Uterus (tissue), 2 donors: ENCODE measurements around the gene YWHAQ.

Experiments
- CTCF ChIP-seq, 4 experiments: fragments of 200-600 bp in 2 of 4; fragments of 450-650 bp in 2 of 4; sonication (generic) in 2 of 4; IDR thresholded peaks; one replicate each; pipeline ENCODE4 v1.5.1; 2016 to 2019; ENCODE audit warnings: antibody characterized with exemption in 4 of 4, mild to moderate bottlenecking in 2 of 4, moderate library complexity in 1 of 4
- POLR2A ChIP-seq, 2 donors: fragments of 450-650 bp; IDR thresholded peaks; one replicate each; pipeline ENCODE4 v1.6.1; 2016; ENCODE audit warnings: antibody characterized with exemption in 2 of 2, mild to moderate bottlenecking in 1 of 2, moderate library complexity in 1 of 2

GRCh38 chr2:9660154-9660553, 29.4 kb upstream of the YWHAQ start:
- TF ChIP-seq CTCF (IDR thresholded peaks at IDR 0.05) (no peak), POLR2A (IDR thresholded peaks at IDR 0.05) (no peak)
